Measurements from ENCODE around the gene RALY. TPM values are rescaled to one million over a fixed set of nuclear protein-coding genes. Genes with fewer than 3 reads are reported as not detected.

Gene RALY
- total and polyA plus RNA-seq, 10 of the 15 experiments (the other 5 are each of a cell fraction or from before 2014, with no cell fraction given): 1.2 to 246 (median 137) TPM

- TF ChIP-seq REST (IDR thresholded peaks at IDR 0.05; ENCODE audit: low read depth, low read length) (no peak), CBFB (IDR thresholded peaks at IDR 0.05; ENCODE audit: low read depth) (no peak), MEF2A (IDR thresholded peaks at IDR 0.05; ENCODE audit: insufficient read depth, low read depth, low read length) (no peak), BHLHE40 (IDR thresholded peaks at IDR 0.05; ENCODE audit: borderline replicate concordance in 1 of 2, low read depth in 2 of 2, low read length in 1 of 2) (no peak)
These were observed 40.2 kb downstream of the RALY start (continued) for GRCh38 chr20:34033903-34034302.

- H3K9me3 ChIP-seq (replicated peaks; ENCODE audit: control insufficient read depth, insufficient read depth, low read length): no peaks in the 10 kb centered on the region
- no peaks in the 10 kb centered on the region for H3K27me3 ChIP-seq (replicated peaks in 1 of 2; ENCODE audit: control insufficient read depth in 2 of 2, insufficient read depth in 2 of 2, low read length in 1 of 2)
- no TSS peak for BruUV-seq (replicated peaks)
- DNase-seq (ENCODE audit: low read depth, low spot score) (no peak), FAIRE-seq (no peak), ATAC-seq (peak; percentile 55)
- intact Hi-C loops (cut with micrococcal nuclease; ENCODE audit: unreplicated experiment) (no loop called here), in situ Hi-C loops (cut with MboI) (no loop called here)
- H3K4me1 ChIP-seq (ENCODE audit: control insufficient read depth, insufficient read depth, low read length): peaks cover 6% of the 10 kb centered on the region
- WGBS (ENCODE audit: insufficient coverage, insufficient replicate concordance, low lambda C conversion rate, missing lambda C conversion rate): 62% methylated on average over 4 of the region's 4 CpGs
- no peak overlapping the region for H2AFZ ChIP-seq (ENCODE audit: control insufficient read depth, low read depth, low read length)
- peak; percentile 40 for TF ChIP-seq USF1 (IDR thresholded peaks at IDR 0.05; ENCODE audit: borderline replicate concordance, extremely low read length, insufficient read depth, low read depth, low read length)
- TF ChIP-seq GABPA (IDR thresholded peaks at IDR 0.05; ENCODE audit: low read depth): no peak
- ChIA-PET RAD21 (ENCODE audit: unreplicated experiment) (no interaction called here), CTCF (no interaction called here), SMC1A (ENCODE audit: uncharacterized antibody, unreplicated experiment) (no interaction called here), POLR2A (no interaction called here)
- no peak overlapping the region for H3K27ac ChIP-seq (ENCODE audit: control insufficient read depth, insufficient read depth)
- H3K36me3 ChIP-seq (ENCODE audit: control insufficient read depth in 2 of 2, insufficient read depth in 2 of 2, low read length in 1 of 2): peaks cover 0 to 13% of the 10 kb centered on the region in 2 experiments
- H3K4me2 ChIP-seq (ENCODE audit: control insufficient read depth, insufficient read depth): no peak overlapping the region
- peaks cover 11% of the 10 kb centered on the region for H4K20me1 ChIP-seq (ENCODE audit: control insufficient read depth, insufficient read depth)
- peaks cover 34% of the 10 kb centered on the region for H3K79me2 ChIP-seq (ENCODE audit: control insufficient read depth, insufficient read depth, low read length)
- H3K9ac ChIP-seq (ENCODE audit: control insufficient read depth, insufficient read depth, low read length): no peak overlapping the region
- H3K4me3 ChIP-seq: no peak overlapping the region
These were observed 43.4 kb downstream of the RALY start for GRCh38 chr20:34037121-34037520.

Measured in GM12878 (cell line).